SKM-1 treated with dmso at 0.1 percent for 144 hours (cell line): ENCODE data around the gene TIE1.
A peak's percentile ranks its signal among the peaks of the same experiment; 100 is the strongest.

ENCODE experiments used
- DNase-seq: peaks from one replicate; lab custom pipeline; 2025; ENCODE audit not compliant: unreplicated experiment; lab: John Stamatoyannopoulos, UW

TIE1 gene

DNA sequence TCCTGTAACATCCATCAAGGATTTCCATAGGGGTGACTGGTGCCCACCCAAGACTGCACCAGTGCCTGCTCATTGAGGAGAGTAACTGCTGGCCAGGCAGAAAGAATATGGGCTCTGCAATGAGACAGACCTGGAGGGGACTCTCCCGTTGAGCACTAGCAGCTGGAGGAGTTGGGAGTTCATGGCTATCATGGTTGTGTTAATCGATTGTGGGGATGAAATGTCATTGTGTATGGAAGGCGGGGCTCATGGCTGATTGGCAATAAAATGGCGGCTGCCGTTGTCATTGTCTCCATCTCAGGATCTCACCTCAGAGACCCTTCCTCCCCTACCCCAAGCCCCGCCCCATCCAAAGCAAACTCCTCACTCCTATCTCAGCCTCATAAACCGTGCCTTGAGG lies 27.1 kb upstream of the TIE1 start:
- no peak for DNase-seq

DNA sequence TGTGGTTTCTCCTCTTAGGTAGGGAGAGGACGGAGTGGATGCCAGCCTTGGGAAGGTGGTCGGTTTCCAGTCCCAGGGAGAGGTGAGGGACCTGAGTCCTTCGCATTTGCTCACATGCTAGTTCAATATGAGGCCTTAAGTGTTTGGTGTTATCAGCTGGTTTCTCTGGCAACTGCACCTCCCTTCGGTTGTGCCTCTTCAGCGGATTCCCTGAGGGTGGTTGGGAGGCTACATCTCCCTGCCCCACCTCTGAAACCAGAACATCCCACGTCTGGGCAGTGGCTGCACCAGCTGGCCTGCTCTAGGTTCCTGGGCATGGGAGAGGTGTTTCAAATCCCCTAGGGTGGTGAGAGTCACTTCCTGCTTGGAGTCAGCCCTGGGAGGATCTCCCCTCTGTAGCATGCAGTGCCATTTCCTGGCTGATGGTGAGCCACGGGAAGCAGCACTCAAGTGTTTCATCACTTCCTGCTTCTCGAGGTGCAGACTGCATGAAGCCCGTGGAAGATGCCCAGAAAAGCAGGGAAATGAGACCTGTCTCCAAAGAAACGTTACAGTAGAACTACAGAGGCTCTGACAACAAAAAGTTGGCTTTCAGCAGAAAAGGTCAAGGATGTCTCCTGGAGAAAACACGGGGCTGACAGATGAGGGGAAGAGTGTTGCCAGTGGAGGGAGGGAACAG lies 26.5 kb upstream of the TIE1 start:
- peak; percentile 70 for DNase-seq

DNA sequence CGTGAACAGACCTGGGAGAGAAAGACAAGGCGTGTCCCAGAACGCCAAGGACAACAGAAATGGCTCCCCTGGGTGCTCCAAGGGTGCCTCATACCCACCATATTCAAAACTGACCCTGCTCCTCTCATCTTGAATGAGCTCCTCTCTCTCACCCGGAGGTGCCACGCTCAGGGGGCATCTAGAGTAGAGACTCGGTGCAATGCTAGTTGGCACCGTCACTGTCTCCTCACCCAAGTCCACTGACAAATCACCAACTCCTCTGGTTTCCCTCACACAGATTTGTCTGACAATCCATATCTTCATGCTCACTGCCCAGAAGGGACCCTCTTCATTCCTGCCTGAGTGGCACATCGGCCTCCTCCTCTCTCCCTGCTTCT lies 26.0 kb upstream of the TIE1 start:
- DNase-seq = no peak

DNA sequence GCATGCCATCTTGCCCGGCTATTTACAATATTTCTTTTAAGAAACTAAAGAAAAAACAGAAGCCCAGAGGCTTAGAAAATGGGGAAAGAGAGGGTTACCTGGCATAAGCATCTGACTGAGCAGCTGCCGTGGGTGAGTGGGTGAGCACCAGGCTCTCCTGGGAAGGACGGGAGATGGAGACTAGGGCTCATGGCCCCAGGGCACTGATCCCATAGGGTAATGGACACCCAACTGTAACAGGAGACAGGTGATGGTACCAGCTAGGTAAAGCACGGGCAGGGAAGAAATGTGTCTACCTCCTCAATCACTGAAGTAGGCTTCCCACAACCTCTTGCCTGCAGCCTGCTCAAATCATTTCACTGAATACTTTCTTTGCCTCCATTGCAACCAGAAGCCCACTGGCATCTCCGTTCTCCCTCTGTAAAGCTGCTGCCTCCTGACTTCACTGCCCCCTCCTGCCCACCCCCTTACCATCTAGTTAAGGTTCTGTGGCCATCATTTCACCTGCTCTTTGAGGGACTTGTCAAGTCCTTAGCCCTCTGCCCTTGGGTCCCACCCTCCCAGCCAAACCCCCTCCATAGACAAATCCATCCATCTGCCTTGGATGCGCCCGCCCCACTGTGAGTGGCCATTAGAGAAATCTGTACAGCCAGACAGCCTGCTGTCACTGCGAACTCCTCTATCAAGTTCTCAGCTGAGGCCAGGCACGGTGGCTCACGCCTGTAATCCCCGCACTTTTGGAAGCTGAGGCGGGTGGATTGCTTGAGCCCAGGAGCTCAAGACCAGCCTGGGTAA lies 24.8 kb upstream of the TIE1 start:
- no peak for DNase-seq

DNA sequence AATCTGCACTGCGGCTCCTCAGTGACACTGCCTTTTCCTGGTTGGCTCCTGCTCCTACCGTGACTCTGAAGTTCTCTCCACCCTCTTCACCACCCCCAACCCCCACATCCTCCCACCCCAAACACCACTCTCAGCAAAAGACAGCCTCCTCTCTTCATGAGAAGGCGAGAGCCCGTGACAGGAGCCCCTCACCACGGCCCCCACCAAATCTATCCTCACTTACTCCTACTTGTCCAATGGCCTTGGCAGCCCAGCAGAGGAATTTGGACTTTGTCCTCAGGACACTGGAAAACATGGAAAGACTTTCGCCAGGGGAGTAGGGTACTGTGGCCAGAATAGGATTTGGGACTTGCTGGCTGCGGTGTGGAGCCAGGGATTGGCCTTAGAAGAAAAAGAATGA lies 24.1 kb upstream of the TIE1 start:
- DNase-seq = no peak

DNA sequence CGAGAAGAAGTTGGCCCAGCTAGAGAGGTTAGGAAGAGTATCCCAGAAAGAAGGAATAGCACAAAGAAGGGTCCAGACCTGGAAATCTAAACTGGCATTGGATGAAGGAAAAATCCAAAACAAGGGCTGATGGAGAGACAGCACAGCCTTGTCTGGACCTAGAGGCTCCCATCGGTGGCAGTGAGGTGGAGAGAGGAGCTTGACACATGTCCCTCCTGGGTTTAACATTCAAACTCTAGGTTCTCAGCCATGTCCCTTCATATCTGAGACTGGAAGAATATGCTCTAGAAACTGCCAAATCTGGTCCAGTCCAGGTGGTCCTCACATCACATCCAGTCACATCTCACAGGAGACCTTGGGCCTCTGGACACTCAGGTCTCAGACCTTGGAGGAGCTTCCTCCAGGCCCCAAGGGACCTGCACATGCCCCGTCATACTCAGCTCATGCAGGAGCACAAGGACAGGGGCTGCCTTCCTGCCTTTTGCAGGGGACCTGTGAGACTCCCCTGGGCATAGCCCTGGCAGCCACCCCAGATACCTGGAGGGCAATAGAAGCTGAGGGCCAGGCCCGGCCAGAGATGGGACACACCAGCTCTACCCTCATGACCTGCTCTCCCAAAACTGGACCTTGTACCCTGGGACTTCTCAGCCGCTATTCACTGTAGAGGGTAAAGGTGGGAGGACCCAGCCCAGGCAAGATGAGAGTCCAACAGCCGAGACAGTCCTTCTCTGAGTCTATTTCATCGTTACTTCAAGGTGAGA lies 23.5 kb upstream of the TIE1 start:
- no peak for DNase-seq

DNA sequence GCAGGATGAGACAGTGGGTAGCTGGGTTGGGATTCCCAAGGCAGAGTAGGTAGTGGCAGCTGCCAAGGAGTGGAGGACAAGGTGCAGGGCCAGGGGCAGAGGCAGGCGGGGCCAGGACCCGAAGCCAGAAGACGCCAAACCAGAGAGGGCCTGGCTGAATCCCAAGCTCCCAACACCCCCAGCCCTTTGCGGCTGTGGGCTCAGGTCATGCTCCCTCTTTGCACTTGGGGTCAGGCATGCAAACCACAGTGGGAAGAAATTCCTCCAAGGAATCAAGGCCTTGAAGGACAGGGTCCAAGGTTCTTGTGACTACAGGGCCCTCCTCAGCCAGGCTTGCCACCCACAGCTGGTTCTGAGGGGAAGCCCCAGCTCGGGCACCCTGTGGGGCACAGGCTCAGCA lies 21.6 kb upstream of the TIE1 start:
- no peak for DNase-seq

DNA sequence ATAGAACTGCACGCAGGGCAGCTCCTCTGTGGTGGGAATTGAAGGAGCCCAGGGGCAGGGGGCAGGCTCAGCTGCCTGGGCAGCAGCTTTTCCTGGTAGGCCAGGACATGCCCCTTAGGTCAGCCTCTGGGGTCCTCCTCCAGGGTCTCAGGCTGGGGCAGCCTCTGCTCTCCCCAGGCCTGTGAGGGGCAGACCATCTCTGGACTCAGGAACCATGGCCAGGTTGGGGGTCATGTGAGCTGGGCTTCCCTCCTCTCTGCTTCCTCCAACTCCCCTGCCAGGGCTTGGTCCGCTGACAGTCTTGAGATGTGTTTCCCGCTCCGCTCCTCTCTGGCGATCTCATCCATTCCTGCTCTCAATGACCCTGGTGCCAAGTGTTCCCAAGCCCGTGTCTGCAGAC lies 21.1 kb upstream of the TIE1 start:
- DNase-seq = no peak

DNA sequence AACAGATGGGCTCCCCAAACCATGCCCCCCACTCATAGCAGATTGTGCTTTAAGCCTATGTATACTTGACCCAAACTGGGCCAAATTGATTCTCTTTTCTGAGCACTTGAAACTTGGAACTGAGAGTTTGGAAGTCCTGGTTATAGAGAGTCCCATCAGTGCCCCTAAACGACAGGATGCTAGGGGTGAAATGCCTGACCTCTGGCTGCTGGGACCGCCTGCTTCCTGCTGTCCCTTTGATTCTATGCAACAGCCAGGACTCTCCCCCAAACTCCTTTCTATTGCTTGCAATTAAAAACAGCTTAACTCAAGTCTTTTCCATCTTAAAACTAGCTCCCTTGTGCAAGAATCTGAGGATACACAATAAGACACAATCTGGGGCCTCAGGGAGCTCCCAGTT lies 20.1 kb upstream of the TIE1 start:
- no peak for DNase-seq

DNA sequence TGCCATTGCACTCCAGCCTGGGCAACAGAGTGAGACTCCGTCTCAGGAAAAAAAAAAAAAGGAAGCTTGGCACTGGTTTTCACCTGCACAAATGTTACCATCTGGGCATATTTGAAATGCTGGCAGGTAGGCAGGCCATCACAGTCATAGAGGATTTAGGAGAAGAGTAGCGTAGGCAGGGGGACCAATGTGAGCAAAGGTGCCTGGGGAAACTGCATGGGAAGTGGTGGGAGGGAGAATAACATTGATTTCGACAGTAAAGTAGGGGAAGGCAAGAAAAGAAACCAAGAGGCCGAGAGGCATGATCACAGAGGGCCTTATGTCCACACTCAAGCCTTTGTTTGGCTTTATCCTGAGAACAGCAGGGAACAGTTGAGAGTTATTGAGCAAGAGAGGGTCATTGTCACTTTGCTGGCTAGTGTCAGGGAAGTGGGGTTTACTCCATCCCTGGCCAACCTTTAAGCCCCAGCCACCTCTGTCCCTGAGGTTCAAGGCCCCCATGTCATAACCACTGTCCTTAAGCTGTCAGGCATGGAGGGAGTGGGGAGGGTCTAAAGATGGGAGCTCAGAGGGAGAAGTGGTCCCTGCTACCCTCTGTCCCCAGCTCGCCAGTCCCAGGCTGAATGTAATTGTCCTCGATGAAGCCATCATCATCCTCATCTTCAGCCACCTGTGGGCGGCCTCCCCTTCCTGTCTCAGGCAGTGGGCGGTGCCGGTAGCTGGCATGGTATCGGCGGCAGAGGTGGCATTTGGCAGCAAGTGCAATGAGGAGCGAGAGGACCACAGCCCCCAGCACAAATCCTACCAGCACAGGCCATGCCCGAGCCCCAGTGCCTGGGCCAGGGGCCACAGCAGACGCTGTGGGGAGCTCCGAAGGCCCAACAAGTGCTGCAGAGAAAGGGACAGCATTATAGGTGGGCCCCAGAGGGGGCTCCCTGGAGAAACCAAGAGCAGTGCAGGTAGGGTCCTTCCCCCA lies 18.3 kb upstream of the TIE1 start:
- no peak for DNase-seq

DNA sequence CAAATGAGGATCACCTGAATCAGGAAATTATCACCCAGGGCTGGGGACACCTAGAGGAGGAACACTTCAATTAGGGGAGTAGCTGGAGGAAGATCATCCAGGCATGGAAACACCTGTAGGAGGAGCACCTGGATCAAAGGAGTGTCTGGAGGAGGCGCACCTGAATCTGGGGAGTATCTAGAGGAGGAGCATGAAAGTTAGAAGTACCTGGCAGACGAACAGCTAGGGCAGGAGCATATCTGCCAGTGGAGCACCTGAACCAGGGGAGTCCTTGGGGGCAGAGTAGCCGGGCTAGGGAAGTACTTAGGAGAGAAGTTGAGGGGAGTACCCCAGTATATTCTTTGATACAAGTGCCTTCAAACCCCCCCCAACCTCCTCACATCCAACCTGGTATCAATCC lies 16.7 kb upstream of the TIE1 start:
- DNase-seq = no peak

DNA sequence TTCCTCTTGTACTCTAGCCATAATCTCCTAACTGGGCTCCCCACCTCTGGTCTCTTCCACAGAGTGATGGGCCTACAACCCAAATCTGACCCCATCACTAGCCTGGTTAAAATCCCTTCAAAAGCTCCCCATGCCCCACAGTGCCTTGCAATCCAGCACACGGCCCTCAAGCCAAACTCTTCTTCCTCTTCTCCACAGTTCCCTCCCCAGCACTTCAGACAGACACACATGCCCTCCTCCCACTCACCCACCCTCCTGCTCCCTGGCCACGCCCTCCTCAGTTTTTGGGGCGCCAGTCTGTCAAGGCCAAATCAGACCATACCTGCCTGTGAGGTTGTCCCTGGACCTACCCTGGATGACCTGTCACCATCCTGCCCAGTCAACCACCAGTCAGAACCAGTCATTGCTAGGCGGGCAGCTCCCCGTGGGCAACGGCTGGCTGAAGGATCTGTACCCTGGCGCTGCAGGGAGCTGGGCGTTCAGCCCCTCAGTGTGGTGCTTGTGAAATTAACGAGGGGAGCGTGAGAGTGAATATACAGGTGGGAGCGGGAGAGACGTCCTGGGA lies 16.2 kb upstream of the TIE1 start:
- no peak for DNase-seq

DNA sequence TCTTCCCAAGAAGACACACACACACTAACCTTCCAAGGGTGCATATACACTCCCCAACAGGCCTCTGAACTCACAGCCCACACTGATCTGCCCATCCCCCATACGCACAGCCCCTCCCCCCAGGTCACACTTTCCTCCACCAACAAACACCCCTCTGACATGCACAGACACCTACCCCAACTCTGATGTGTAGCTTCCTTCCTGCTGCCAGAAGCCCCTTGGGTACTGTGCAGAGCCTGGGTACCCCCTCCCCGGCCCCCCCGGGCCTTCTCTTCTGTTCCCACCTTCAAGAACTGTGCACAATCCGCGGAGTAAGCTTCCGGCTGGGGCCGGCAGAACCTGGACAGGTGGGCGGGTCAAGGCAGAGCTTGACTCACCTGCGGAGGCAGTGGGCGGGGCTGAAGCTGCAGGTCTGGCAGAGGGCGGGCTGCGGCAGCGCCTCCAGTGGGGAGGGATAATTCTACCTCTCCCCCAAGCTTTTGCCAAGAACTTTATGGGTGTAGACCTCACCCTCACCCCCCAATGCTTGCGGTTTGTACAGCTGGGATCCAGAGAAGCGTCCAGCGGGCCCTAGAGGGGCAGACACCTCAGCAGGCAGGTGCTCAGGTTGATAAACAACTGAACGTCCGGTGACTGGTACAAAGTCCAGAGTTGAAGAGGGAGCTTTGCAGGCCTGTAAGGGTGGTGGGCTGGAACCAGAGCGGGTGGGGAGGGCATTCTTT lies 15.4 kb upstream of the TIE1 start, which contains the start of gene C1orf210:
Gene C1orf210, minus strand, starts transcription at position 313 of the 722 bp plus-strand sequence. CDS start 2,311 bp downstream, outside the sequence.
- DNase-seq = no peak

DNA sequence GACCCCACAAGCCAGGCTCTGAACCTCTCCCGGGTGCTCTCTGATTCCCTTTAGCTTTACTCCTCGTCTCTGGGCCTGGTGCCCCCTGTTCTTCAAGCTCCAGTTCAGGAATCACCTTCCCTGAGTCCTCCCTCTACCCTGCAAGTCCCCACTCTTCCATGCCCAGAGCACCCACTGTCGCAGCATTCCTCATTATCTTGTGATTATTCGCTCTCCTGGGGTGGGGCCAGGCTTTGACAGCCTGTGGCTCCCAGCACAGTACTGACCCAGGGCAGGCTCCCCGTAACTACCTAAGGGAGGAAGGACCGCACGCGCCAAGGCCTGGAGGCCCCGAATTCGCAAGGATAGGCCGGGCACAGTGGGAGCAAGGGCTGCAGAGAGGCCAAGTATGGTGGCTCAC lies 14.7 kb upstream of the TIE1 start:
- DNase-seq = no peak

DNA sequence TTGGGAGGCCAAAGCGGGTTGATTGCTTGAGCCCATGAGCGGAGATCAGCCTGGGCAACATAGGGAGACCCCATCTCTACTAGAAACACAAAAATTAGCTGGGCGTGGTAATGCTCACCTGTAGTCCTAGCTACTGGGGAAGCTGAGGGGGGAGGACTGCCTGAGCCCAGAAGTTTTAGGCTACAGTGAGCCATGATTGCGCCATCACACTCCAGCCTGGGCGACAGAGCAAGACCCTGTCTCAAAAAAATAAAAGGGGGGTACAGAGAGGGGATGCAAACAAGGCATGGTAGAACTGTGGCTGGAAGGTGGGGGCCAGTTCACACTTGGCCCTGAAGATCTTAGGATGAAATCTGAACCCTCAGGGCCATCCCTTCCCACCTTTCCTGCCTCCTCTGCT lies 14.2 kb upstream of the TIE1 start:
- no peak for DNase-seq

DNA sequence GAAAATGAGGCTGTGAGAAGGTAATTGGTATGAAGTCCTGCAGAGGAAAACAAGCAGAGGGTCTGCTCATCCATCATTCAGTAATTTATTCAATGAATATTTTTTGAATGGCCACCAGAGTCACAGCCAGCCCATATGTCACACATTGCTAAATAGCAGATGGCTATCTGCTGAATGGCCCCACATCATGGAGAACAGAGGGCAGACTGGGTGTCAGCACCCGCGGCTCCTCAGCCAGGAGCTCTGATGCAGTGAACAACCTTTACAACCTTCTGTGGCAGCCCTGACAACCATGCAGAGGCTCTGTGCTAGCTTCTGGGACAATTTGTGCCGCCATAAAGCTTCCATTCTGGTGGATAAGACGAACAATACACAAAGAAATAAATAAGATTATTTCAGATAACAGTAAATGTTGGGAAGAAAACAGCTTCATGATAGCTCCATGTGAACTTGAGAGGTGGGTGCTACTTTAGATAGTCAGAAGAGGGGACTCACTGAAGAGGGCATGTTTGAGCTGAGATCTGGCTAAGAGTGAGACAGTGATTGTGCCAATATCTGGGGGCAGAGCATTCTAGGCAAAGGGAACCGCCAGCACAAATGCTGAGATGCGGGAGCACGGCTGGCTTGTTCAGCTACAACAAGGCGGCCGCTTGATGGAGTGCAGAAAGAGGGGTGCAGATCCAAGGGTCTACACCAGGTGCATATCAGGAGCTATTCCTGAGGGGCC lies 12.6 kb upstream of the TIE1 start:
- no peak for DNase-seq

DNA sequence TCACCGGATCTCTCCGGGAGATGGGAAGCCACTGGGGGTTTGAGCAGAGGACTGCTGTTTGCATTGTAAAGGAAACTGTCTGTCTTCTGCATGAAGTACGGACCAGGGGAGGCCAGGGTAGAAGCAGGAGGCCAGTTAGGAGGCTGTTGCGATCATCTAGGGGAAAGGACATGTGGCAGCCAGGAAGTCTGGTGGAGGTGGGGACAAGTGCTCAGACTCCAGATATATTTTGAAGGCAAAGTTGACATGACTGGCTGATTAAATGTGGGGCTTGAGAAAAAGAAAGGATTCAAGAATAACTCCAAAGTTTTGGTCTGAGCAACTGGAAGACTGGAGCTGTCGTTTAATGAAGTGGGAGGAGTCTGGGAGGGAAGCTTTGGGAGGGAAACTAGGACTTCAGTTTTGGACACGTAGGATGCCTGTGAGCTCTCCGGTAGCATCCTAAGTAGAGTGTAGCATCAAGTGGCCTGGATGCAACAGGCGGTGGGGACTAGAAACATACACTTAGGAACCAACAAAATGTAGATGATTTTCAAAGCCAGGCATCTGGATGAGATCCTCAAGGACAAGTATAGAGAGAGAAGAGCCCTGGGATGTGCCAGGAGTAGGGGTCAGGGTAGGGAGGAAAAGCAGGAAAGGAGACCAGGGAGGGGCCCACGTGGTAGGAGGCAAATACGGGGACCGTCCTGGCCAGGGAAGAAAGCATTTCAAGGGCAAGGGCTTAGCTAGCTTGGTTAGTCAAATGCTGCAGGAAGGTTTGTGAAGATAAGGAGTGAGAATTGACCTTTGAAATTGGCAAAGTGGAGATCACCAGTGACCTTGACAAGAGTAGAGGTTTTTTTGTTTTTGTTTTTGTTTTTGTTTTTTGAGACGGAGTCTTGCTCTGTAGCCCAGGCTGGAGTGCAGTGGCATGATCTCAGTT lies 11.7 kb upstream of the TIE1 start:
- DNase-seq = no peak

DNA sequence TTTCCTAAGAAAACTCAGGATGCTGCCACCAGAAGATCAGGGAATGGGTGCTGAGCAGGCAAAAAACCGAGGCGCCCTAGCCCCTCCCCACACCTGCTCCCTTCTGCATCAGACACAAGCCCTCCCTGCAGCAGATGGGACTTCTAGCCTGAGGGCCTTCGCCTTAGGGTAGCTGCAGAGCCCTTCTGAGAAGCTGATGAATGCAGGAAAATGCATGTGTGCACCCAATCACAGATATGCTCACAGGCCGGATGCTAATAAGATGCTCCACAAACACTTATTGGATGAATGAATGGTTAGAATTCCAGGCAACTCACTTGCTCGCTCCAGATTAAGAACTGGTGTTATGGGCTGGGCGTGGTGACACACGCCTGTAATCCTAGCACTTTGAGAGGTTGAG lies 8.6 kb upstream of the TIE1 start:
- no peak for DNase-seq
